T1000 (cell line): ENCODE data around the gene TAMM41.
"Not testable (repeated sequence)": the region's sequence is repeated elsewhere in the genome, so short reads cannot be mapped to it uniquely, and the experiment has no call there.

Source experiments
- DNase-seq: peaks from one replicate; lab custom pipeline; 2025; ENCODE audit warnings: mixed read lengths; lab: John Stamatoyannopoulos, UW

TAMM41 gene

DNA sequence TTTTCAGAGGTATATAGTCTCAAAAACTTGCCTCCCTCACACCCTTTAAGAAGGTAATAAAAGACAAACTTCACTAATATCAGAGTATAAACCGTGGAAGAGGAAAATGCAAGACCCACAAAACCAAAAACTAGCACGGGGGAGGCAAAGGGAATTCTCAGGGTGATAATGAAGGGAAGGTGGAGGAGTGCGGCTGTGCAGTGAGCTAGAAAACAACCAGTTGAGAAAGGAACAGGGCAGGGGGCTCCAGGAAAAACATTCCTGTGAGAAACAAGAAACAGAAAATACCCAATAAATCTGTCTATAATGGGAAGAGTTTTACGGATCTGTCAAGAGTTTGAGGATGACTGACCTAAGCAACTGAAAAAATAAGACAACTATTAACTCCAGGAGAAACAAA, 31.6 kb downstream of the TAMM41 start:
- no peak for DNase-seq

DNA sequence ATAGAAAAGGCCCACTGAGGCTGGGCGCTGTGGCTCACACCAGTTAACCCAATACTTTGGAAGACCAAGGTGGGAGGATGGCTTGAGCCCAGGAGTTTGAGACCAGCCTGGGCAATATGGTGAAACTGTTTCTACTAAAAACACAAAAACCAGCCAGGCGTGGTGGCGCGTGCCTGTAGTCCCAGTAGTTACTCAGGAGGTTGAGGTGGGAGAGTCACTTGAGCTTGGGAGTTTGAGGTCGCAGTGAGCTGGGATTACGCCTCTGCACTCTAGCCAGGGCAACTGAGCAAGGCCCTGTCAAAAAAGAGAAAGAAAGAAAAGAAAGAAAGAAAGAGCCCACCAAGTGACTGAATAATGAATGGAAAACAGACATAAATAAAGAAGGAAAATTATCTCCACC, 32.0 kb downstream of the TAMM41 start:
- DNase-seq = no peak

DNA sequence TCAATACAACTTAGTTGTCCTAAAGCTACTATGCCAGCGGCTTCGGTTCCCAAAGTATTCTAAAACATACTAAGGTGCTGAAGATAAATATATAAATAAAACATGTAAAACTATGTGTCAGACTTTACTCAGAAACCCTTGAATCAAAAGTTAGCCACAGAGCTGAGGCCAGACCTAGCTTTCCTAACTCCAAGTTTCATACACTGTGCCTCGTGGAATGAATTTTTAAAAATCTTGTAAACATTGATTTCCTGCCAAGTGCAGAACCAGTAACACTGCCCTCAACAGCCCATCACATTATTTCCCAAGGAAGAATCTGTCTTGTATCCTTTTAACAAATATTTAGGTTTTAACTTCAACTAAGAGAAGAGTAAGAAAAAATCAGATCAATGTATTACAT, 36.4 kb downstream of the TAMM41 start:
- DNase-seq = no peak

DNA sequence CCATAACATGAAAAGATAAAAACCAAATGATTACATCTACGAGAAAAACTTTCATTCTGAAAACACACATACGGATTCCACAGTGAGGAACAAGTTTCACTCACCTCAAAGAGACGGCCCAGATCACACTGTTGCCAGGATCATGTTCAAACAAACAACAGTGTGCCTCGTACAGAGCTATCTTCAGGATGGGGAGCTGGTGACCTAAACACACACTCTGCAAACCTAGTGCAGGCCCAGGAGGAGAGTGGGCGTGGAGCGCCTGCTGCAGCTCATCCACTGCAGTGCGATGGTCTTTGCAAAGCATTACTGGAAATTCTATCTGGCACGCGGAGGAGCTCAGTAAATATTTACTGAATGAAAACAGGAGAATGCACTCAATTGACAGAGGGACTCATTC, 38.5 kb downstream of the TAMM41 start:
- no peak for DNase-seq

DNA sequence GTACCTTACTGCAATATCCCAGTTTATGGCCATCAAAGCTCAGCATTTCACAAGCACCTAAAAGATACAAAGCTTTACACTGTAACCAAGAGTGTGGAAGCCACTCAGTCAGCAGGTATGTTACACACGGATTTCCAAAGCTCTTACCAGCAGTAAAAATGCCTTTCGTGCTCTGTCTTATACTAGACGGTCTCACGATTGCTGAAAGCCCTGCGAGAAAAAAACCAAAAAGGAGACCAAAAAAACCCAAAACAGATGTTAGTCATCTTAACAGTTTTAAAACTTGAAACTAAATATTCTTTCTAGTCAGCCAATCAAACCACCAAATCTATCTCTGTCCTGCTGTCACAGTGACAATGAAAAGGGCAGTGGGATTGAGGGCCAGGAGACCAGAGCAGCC, 39.0 kb downstream of the TAMM41 start:
- DNase-seq = no peak

DNA sequence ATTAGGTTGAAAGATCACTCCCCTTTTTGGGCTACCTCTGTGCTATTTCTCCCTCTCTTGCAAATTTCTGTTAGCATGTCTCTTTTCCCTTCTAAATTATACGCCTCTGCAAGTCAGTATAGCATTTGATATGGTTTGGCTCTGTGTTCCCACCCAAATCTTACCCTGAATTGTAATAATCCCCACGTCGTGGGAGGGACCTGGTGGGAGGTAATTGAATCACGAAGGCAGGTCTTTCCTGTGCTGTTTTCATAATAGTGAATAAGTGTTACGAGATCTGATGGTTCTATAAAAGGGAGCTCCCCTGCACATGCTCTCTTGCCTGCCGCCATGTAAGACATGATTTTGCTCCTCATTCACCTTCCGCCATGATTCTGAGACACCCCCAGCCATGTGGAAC, 41.0 kb downstream of the TAMM41 start:
- DNase-seq = no peak

DNA sequence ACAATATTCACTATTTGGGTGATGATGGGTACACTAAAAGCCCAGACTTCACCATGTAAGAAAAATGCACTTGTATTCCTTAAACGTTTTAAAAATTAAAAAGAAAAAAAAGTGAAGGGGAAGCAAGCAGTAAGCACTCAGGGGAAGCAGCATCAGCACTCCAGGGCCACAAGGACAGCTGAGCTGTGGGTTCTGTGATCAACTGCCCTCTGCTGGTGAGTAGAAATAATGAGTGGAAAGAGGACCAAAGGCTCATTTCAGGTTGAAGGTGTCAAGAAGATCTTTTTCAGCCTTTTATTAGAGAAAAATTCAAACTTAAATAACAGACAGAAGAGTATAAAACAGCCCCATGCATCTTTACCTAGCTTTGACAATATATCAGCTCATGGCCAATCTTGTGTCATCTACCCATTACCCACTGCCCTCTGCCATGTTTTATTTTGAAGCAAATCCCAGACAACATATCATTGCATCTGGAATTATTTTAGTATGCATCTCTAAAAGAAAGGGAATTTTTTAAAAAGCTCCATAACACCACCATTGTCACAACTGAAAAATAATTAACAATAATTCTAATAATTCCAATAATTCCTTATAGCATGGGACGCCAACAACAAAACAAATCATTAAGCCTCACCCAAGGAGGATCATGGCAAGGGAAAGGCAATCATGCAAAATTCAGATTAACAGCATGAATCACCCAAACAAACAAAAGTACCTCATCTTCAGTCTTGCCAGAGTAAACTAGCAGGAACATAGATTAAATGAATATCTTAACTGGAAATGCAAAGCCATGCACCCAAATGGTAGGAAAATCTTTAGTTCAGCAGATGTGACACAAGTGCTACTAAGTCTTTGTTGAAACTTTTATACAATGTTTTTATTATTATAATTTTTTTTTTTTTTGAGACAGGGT, 42.5 kb downstream of the TAMM41 start:
- DNase-seq = no peak

DNA sequence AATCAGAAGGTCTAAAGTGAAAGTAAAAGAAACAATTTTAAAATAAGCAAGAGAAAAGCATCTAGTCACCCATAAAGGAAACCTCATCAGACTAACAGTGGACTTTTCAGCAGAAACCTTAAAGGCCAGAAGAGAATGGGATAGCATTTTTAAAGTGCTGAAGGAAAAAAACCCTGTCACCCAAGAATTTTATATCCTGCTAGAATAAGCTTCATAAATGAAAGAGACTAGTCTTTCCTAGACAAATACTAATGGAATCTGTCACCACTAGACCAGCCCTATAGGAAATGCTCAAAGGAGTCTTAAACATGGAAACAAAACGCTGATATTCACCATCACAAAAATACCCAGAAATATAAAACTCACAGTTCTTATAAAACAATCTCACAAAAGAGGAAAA, 46.9 kb downstream of the TAMM41 start:
- no peak for DNase-seq

DNA sequence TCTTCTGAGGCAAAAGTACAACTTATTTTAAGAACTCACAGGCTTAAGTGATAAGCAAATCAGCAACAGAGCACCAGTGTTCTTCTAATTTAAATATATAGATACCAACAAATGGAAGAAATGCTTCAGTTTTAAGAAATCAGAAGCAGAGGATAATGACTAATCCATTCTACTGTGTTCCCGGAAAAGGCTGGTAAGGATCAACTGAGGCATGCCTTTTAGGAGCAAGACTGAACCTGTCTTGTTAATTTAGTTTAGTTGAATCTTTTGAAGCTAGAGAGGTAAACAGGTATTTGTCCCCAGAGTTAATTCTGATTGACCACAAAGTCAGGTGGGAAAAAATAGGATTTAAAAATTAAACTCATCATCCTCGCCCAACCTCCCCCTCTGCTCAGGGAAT, 51.8 kb downstream of the TAMM41 start:
- DNase-seq = no peak

DNA sequence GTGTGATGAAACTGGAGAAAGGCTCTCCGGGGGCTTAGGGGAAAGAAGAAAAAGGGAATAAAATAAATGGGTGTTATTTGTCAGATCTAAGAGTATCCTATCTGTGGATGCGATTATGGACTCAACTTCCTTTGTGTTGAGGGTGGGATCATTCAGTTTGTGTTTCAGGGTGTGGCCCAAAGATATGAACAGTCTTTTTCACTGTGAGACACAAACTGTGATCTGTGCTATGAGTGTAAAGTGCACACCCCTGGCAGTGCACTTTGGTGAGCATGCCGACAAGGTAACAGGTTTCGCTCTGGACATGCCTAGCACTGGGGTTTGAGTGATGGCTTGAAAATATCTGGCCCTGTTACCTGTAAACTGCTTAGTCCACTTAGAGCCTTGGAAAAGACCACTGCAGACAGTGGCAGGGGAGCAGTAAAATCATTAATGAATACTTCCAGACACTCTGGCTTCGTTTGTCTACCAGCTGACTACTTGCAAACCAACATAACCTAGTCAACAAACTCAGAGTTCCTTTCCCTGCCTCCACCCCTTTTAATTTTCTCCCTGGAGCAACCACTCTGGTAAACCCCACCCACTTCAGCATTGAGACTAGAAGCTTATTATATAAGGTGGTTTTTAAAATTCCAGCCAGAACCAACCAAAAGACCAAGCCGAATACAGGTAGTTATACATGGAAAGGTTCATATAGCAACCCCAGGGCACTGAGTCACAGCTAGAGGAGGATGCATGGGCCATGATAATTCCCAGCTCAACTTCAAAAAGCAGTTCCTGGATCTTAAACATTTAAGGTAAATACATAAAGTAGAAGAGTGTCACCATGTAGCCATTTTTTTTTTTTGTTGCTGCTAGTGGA, 55.1 kb downstream of the TAMM41 start:
- no peak for DNase-seq

DNA sequence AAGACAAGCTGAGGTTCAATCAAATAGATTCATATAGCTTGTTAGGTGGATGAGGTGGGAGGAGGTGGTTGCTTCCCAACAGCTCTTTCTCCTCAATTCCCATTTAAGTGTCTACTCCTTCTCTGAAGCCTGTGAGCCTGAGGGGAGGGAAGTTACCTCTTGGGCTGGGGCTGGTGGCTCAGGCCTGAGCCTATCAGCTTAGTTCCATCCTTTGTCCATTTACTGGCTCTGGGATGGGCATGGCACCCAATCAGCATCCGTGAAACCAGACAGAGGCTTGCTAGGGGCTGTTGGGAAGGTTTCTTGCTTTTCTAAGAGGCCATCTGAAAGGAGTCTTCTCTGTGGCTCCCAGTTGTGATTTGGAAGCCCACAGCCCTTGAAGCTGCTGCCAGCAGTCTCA, 57.3 kb downstream of the TAMM41 start:
- DNase-seq = no peak

DNA sequence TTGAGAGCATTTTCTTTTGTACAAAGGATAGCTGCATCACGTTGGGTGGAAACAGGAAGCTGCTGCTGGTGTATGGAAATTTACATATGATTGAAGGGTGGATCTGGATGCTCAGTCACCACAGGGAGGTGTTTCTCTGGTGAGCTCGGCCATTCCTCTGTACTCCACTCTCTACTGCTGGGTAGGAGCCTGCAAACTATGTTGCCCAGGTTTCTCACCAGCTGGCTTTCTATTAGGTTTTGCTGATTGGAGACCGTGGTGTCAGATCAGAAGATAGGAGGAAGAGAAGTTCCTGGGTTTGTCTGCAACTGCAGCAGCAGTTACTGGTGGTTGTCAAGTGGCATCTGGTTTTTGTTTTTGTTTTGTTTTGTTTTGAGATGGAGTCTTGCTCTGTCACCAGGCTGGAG, 61.7 kb downstream of the TAMM41 start:
- no peak for DNase-seq

DNA sequence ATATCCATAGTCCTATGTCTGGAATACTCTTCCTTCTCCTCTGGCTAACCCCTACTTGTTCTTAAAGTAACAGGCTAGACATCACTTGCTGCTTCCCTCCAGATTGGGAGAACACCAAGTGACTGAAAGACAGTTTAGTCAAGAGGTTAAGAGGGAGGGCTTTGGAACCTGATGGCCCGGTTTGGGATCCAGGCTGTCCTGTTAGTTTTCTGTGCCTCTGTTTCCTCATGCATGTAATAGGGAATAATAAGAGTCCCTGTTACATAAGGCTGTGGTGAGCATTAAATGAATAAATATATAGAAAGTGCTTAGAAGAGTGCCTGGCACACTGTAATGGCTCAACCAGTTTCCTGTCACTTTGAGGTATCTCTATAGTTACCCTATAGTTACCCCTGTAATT, 66.3 kb downstream of the TAMM41 start:
- DNase-seq = no peak

DNA sequence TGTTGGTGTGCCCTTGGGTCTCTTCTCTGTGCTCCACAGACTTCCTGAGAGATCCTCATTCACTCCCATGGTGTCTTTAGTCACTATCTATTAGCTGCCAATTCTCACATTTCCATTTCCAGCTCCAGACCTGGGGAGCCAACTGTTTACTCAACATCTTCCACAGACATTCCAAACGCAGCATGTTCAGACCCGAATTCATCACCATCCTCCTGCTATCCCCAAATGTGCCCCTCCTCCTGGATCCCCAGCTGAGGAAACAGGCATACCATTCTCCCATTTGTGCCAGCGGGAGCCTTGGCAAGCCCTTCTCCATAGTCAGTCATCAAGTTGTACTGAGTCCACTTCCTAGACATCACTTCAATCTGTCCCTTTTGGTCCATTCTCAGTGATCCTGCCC, 67.1 kb downstream of the TAMM41 start:
- no peak for DNase-seq

DNA sequence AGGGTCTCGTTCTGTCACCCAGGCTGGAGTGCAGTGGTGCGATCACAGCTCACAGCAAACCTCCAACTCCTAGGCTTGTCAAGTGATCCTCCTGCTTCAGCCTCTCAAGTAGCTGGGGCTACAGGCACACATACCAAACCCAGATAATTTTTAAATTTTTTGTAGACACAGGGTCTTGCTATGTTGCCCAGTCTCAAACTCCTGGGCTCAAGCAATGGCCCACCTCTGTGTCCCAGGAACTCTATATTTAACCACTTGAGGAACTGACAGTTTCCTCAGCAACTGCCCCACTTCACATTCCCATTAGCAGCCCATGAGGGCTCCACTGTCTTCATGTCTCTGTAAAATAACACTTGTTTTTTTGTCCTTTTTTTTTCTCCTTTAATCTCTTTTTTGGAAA, 68.4 kb downstream of the TAMM41 start:
- no peak for DNase-seq

DNA sequence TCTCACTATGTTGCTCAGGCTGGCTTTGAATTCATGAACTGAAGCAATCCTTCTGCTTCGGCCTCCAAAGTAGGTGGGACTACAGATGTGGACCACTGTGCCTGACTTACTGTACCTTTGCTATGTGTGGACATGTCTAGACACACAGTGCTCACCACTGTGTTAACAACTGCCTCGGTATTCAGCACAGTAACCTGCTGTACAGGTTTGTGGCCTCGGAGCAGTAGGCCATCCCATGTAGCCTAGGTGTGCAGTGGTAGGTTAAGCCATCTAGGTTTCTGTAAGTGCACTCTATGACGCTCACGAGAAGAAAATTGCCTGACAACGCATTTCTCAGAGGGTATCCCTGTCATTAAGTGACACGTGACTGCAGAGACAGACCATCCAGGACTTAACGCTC, 70.3 kb downstream of the TAMM41 start:
- no peak for DNase-seq

DNA sequence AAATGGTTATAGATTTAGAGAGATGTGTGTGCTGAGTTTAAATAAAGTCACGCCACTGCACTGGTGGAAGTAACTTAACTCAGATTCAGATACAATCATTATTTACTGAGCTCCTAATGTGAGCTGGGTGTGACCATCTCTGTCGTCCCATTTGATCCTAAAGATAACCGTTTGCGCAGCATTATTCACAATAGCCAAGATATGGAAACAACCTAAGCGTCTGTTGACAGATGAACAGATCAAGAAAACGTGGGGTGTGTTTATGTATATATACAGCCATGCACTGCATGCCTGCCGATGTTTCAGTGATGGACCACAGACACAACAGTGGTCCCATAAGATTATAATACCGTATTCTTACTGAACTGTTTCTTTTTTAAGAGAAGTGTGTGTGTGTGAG, 71.2 kb downstream of the TAMM41 start:
- no peak for DNase-seq

DNA sequence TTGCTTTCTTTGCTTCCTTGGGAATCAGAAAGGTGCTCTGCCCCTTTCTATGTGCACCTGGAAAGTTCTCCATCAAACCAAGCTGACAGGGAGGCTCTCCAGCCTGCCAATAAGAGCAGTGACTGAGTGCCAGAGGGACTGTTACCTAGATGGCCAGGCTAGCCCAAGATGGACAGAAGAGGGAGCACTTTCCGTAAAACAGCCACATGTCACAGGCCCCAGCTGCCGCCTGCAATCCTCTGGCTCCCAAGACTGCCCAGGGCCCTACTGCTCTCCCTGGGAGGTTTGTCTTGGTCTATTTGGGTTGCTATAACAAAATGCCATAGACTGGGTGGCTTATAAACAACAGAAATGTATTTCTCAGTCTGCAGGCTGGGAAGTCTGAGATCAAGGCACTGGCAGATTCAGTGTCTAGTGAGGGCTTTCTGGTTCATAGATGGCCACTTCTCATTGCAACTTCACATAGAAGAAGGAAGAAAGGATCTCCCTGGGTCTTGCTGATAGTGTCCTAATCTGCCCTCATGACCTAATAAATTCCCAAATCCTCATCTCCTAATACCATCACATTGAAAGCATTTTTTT, 72.3 kb downstream of the TAMM41 start:
- no peak for DNase-seq

DNA sequence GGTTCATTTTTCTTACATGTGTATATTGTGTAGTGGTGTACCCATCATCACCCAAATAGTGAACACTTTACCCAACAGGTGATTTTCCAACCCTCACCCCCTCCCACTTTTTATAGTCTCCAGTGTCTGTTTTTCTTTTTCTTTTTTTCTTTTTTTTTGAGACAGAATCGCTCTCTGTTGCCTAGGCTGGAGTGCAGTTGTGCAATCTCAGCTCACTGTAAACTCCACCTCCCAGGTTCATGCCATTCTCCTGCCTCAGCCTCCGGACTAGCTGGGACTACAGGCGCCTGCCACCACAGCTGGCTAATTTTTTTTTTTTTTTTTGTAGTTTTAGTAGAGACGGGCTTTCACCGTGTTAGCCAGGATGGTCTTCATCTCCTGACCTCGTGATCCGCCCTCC, 74.8 kb downstream of the TAMM41 start:
- not testable (repeated sequence) for DNase-seq

DNA sequence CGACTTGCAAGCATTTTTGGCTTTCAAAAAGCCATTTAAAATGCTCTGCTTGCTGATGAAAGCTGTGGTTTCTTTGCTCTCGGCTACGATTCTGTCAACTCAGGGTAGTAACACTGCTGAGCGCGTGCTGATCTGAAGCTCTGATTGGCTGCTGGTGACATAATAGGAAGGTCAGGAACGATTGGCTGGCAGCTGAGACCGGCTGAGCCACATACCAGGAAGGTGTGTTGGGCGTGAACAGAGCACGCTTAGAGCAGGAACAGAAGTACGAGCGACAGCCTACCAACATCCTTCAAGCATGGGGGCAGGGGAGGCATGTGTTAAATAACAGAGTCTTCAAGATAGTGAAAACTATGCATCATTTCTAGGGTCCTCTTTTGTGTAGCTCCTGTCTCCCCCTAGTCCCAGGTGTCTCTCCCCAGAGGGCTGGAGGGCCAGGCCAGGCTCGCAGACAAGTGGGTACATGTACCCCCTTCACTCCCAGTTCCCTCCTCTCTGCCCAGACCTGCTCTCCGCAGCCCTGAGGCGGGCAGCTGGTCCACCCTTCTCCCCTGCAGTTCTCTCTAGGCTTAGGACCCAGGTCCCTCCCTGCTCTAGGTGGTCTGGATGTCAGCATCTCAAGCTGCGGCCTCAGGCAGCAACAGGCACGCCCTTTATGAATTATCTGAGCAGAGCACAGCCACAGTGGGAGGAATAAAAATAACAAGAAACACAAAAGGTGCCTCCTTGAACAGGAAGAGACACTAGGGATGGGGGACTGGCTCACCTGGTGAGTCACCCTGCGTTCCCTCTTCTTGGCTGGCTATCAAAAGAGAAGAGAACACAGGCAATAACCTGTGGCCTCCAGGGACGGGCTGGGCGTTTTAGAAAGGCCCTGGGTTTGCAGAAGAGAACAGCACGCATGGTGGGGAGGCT, 76.0 kb downstream of the TAMM41 start:
- DNase-seq = no peak

DNA sequence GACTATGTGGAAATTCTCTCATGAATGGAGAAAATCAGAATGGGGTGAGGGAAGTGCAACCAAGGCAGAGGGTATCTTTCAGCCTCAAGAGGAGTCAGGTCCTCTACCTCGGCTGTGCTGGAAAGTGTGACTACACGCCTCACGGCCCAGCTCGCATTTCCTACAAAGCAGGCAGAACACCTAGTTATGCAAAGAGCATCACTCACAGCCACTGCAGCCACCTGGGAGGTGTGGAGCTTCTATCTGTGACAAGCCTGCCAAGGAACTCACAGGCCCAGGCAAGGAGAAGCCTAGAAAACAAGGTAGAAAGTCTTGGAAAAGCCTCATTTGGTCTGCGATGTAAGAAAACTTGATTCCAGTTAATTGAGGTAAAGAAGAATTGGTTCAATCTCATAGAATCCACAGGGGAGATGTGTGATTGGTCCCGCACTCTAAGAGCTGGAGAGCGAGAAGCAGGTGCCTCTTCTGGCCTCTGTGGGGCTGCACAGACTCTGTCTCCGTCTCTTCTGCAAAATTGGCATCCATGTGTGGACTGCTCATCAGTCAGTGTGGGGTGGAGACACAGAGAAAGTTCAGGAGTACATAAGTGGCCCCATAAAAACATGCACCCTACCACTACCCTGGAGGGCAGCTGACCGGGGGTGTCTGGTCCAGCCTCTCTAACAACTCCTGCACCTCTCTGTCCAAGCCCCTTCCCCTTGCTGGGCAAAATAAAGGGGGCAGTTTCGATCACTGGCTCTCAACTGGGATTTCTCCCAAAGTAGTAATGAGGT, 76.8 kb downstream of the TAMM41 start:
- DNase-seq = no peak
